Epithelial cell of proximal tubule (primary cell): ENCODE results near the gene ZNF600. TPM values are rescaled to one million over a fixed set of nuclear protein-coding genes. Genes with fewer than 3 reads are reported as not detected.
"Not testable (repeated sequence)": the region's sequence is repeated elsewhere in the genome, so short reads cannot be mapped to it uniquely, and the experiment has no call there.

ENCODE experiments used
- DNase-seq: peaks from one replicate; pipeline ENCODE4 v3.0.0-alpha.2; 2011; ENCODE audit warnings: low read depth
- H3K4me3 ChIP-seq: 2 replicates; pipeline ENCODE4 v1.5.1; 2011; ENCODE audit warnings: low read depth, mild to moderate bottlenecking, low read length
- CTCF ChIP-seq: conservative IDR thresholded peaks from 2 replicates; pipeline ENCODE4 v1.5.1; 2012; ENCODE audit warnings: low read depth, mild to moderate bottlenecking, low read length
- total RNA-seq: library from RNA; depleted of rRNA; stranded (reverse); fragments of >200 nt; gene quantifications from 2 replicates; pipeline ENCODE4 v1.2.3, GENCODE V29; 2015

The ZNF600 gene
- total RNA-seq, 1 donor from 2014 or later: 5.2 TPM

GRCh38 chr19:52789440-52789839 is 2.8 kb upstream of the ZNF600 start:
- TF ChIP-seq CTCF: no peak
- no peak for DNase-seq
- H3K4me3 ChIP-seq: no peak overlapping the region

- DNase-seq: no peak
- peak overlapping the region; percentile 87 for H3K4me3 ChIP-seq
- no peak for TF ChIP-seq CTCF
These were observed 520 bp downstream of the ZNF600 start for GRCh38 chr19:52786078-52786463.

- H3K4me3 ChIP-seq: peak overlapping the region; percentile 87
- no peak for DNase-seq
- no peak for TF ChIP-seq CTCF
These were observed 1.1 kb downstream of the ZNF600 start for GRCh38 chr19:52785506-52785905.

- not testable (repeated sequence) for H3K4me3 ChIP-seq, DNase-seq
These were observed 3.7 kb downstream of the ZNF600 start for GRCh38 chr19:52782864-52783263.

GRCh38 chr19:52778811-52779210 is 7.8 kb downstream of the ZNF600 start:
- H3K4me3 ChIP-seq: no peak overlapping the region
- no peak for DNase-seq
- TF ChIP-seq CTCF: no peak

- not testable (repeated sequence) for H3K4me3 ChIP-seq, DNase-seq
These were observed 30.1 kb downstream of the ZNF600 start for GRCh38 chr19:52756447-52756846.

GRCh38 chr19:52749780-52750179 is 36.8 kb downstream of the ZNF600 start:
- H3K4me3 ChIP-seq: no peak overlapping the region
- no peak for DNase-seq

GRCh38 chr19:52748336-52748950 is 38.1 kb downstream of the ZNF600 start:
- no peak for DNase-seq
- no peak overlapping the region for H3K4me3 ChIP-seq
- TF ChIP-seq CTCF: peak; percentile 46

More at GRCh38 chr19:52749780-52750179, 36.8 kb downstream of the ZNF600 start:
- TF ChIP-seq CTCF: no peak

- H3K4me3 ChIP-seq, DNase-seq: not testable (repeated sequence)
These were observed 40.7 kb downstream of the ZNF600 start for GRCh38 chr19:52745919-52746318.
